HG03066 (cell line): ENCODE data around the gene SPANXN4.

Source experiments
- ATAC-seq: cut with Tn5 transposase; IDR thresholded peaks from one replicate; pipeline ENCODE4 v1.9.1; 2021; ENCODE audit warnings: low read depth; ENCODE audit not compliant: unreplicated experiment

Gene SPANXN4, protein sequence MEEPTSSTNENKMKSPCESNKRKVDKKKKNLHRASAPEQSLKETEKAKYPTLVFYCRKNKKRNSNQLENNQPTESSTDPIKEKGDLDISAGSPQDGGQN

DNA sequence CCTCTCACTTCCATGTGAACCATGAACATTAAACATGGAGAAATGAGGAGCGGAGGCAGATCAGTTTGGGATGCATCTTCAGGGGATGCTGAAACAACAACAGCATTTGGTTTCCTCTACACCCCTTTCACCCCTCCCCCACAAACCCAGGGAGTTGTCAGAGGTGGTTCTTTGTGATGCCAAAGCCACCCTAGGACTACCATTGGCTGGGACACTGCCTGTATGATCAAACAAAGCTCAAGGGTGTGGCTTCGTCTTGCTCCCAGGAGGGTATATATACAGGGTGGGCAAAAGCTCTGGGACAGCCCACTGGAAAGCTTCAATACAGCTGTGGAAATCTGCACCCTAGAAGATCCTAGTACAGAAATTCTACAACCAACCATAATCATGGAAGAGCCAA lies at the start of gene SPANXN4:
Gene SPANXN4, plus strand, starts transcription at position 301 of the 400 bp plus-strand sequence. Its CDS starts 87 bp downstream, at position 388.
- ATAC-seq, result no peak

DNA sequence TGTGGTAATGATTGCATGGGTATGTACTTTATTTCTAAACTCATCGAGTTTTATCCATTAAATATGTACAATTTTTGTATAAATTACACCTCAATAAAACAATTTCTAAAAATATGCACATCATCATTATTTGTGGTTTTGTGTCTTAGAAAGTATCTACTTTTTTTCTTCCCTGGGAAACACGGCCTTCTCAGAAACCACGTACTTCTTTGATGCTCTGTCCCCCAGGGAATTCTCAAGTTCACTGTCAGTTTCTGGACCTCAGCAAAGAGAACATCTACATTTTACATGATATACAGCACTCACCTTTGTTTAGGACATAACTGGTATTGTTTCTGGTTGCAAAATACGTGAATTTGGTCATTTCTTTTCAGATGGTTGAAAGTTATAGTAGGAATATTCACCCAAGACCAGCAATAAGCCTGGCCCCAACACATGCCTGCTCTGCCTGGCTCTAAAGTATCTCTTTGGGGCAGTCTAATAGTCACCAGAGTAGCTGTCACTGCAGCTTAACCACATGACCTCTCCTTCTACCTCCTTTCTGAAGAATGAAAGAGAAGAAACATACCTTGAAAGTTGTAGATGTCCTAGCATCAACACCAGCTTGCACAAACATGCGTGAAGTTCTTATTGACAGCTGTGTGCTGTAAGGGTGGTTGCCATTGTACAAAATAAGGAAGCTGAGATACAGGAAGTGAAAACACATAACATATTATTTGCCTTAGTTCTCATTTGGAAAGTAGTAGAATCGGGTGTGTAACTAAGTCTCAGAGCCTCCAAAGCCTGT lies 48.4 kb upstream of the SPANXN4 start:
- peak; percentile 82 for ATAC-seq

DNA sequence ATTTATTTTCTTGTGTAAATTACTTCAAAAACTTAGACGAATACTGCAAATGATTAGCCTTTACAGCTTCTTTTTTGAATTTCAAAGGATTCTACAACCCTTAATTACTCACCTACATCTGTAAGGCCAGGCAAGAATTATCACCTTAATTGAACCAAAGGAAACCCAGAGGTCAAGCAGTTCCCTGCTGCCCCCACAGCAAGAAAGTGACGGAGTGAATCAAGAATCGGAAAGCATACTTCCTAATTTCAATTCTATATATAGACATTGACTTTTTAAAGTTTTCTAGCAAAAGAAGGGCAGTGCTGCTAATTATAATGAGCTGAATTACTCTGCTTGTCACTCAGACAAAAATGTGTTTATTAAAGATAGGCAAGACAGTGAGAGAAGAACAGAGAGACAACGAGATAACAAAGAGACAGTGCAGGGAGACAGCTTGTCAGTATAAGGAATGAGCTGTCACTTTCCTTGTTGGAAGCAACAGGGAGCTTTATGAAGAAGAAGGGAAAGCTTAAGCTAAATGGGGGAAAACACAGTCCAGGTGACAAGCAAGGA lies 47.5 kb upstream of the SPANXN4 start:
- peak; percentile 40 for ATAC-seq

DNA sequence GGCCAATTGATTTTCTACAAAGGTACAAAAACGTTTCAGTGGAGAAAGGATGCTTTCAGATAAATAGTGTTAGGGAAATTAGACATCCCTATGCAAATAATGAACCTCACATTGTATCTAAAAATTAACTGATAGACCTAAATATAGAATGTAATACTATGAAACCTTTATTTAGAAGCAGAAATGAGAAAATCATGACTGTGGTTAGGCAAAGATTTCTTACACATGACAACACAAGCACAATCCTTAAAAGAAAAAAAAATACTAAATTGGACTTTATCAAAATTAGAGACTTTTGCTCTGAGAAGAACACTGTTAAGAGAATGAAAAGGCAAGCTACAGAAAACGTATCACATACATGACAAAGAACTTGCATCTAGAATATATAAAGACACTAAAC lies 43.0 kb upstream of the SPANXN4 start:
- ATAC-seq, result no peak

DNA sequence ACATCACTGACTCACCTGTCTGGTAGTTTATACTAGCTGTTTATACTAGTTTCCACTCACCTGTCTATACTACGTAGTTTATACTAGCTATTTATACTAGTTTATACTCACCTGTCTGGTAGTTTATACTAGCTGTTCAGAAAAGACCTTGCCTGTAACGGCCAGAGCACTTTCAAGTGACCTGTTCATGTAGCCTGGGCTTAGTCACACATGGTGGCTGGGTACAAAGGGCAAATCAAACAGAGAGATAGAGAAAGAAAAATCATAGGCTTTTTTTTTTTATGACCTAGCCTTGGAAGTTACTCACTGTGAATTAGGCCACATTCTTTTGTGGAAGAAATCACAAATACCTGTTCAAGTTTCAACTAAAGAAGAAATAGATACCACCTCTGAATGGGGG lies 30.7 kb upstream of the SPANXN4 start:
- no peak for ATAC-seq

DNA sequence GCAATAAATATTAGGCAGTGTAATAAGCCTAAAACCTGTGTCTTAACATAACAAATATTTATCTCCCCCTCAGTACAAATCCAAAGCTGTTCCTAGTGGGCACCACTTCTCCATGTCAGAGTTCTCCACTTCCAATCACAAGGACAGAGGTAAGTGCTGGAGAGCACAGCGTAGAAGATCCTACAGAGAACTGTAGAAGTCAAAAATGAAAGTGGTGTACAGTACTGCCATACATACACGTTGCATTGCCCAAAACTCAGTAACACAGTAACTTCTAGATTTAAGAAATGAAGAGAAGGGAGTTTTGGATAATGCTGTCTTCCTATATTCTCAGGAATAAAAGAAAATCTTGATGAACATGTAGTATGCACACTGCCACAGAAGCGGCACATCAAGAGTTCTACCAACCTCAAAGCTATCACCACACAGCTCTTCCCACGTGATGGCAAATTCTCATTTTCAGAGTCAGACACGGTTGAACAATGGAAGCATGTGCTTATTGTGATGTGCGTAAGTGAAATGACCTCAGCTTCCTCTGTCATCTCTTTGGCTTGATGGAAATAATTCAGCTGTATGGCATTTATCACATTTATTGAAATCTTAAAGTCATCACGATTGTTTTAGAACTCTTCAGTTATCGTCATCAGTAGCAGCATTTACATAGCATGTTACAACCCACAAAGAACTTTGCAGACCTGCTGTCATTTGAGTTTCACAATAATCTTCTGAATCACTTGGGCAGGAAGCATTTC lies 27.1 kb upstream of the SPANXN4 start:
- no peak for ATAC-seq

DNA sequence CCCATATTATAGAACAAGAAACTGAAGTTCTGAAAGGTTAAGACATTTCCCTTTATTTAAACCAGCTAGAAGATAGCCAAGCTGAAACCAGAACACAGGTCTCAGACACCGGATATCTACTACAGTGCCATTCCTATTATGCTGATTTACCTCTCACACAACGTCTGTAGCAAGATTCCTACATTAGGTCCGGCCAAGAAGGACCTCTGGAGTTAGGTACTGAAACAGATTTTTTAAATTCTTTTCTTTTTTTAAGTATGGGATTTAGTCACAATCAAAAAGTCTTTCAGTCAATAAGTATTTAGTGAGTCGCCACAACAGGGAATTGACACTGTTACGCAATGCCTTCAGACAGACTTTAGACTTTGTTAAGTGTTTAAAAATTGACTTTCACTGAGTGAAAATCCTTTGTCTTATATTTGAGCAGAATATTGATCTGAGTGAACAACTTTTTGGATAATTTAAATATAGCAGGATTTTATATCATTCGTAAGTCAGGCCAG lies 26.5 kb upstream of the SPANXN4 start:
- no peak for ATAC-seq

DNA sequence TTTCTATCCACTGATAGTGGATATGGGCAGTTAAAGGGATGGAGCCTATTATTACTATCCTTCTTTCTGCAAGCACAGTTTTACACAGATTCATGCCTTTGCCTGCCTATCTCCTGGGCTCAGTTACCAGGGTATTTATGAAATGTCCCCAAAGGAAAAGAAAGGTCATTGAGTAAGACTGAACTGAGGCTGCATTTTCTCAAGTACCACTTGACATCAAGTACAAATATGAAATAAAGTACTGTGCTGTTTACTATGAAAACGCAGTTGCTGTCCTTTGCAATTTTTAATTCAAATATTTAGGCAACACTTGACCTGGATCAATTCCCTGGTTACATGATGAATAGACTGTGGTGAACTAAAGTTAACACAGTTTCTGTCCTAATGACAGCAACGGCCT lies 23.5 kb upstream of the SPANXN4 start:
- no peak for ATAC-seq

DNA sequence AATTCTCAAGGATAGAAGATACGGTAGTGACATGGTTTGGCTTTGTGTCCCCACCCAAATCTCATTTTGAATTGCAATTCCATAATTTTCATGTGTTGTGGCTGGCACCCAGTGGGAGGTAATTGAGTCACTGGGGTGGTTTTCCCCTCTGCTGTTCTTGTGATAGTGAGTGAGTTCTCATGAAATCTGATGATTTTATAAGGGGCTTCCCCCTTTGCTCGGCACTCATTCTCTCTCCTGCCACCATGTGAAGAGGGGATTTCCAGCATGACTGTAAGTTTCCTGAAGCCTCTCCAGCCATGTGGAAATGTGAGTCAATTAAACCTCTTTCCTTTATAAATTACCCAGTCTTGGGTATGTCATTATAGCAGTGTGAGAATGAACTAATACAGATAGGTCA lies 8.5 kb upstream of the SPANXN4 start:
- no peak for ATAC-seq

DNA sequence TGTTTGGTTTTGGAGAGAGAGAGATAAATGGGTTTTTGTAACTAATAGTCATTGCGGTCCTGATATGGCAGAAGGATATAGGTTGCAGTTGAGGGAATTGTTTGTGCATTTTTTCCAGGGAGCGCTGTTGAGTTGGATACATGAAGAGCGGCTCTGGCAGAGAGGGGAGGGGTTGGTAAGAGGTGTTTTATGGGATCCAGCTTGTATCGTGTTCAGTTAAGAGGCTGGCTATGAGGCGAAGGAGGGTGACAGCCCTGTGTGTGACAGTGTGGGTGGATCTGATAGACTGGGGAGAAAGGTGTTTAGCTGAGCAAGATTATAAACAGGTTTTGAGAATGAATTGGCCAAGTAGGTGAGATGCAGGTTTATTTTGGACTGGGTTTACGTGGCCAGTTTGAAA lies 1.5 kb downstream of the SPANXN4 start:
- ATAC-seq, result no peak

DNA sequence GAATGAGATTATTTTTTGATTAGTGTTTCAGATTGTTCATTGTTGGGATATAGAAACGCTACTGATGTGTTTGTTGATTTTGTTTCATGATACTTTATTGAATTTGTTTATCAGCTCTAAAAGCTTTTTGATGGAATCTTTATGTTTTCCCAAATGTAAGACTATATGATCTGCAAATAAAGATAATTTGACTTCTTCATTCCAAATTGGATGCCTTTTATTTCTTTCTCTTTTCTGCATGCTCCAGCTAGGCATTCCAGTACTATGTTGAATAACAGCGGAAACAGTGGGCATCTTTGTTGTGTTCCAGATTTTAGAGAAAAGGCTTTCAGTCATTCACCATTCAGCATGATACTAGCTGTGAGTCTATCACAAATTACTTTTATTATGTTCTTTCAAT lies 21.8 kb downstream of the SPANXN4 start:
- ATAC-seq, result no peak

DNA sequence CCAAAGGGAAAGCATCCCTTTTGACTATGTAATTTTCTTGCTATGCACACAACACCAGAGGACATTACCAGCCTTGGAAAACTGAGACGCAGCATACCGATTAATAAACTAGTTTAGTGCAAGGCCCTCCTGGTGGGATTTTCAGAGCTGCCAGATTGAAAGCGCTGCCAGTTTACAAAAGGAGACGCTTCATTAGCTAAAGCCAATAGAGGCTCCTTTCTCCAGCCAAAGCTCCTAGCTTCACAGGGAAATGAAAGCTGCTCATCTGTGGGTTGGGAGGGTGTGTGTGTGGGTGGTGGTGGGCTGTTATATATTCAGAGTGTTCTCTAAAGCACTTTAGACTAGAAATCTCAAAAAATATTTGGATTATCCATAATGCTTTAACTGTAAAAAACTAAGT lies 32.4 kb downstream of the SPANXN4 start:
- no peak for ATAC-seq

DNA sequence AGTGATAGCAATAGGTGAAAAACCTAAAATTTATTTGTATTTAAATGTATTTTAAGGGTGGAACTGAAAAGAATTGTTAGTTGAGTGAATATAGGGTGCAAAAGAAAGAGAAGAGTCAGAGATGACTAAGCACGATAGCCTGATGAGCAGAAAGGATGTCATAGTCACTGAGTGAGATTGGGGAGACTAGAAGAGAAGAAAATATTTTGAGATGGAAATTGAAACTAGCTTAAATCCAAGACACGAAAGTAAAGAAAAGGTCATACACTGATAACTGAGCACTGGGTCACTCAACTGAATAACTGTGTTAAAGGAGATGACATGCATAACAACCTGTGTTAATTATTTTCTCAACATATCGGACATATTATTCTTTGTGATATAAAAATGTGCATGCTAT lies 55.5 kb downstream of the SPANXN4 start:
- peak; percentile 65 for ATAC-seq

DNA sequence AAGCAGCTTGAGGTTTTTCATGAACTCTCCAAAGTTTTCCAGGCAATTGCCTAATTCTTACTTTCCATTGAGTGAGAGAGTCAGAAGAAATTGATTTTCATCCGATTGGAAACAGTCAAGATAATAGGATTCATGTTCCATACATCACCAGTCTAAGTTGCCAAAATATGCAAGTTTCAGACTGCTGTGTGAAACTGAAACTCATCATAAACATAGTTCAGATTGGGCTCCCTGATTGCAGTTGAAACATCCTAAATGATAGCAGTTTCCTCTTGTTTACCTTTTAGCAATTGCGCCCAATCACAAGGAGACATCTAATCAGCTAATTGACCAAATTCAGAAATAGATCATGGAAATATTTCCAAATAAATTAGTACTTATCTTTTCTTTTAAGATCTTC lies 56.8 kb downstream of the SPANXN4 start:
- no peak for ATAC-seq
